GM12878 (cell line): ENCODE data around the gene MIEN1. TPM values are rescaled to one million over a fixed set of nuclear protein-coding genes. Genes with fewer than 3 reads are reported as not detected.

Experiments
- ATAC-seq: fragments of 200-7000 bp; cut with Tn5 transposase; 3 replicates; pipeline ENCODE4 v1.9.1; 2020; ENCODE audit warnings: mild to moderate bottlenecking, moderate library complexity
- BruUV-seq: library from RNA; stranded (reverse); fragments of 400-500 nt; replicated peaks from 2 replicates; lab custom pipeline; 2021; lab: Mats Ljungman, UMichigan
- CTCF ChIA-PET: fragments of 300-600 bp; sonication (Branson Sonifier 250); formaldehyde crosslinking; extraction: SDS; loops from one replicate; lab custom pipeline; 2021; ENCODE audit warnings: inconsistent platforms; lab: Yijun Ruan, JAX
- POLR2A ChIA-PET: fragments of 350-600 bp; formaldehyde crosslinking; extraction: SDS; loops from one replicate; lab custom pipeline; 2021; ENCODE audit warnings: inconsistent platforms; lab: Charles Lee
- RAD21 ChIA-PET: fragments of 300-600 bp; sonication (Branson Sonifier 250); formaldehyde crosslinking; loops from one replicate; lab custom pipeline; 2023; ENCODE audit warnings: antibody characterized with exemption; ENCODE audit not compliant: unreplicated experiment; lab: Charles Lee
- SMC1A ChIA-PET: fragments of 300-600 bp; sonication (Branson Sonifier 250); formaldehyde crosslinking; loops from one replicate; lab custom pipeline; 2023; ENCODE audit not compliant: unreplicated experiment, uncharacterized antibody; lab: Charles Lee
- DNase-seq: peaks from one replicate; pipeline ENCODE4 v3.0.0-alpha.2; 2011; ENCODE audit warnings: low read depth, low spot score
- FAIRE-seq: peaks from 3 replicates; lab custom pipeline; 2011; peaks lifted over from hg19 to GRCh38; lab: Jason Lieb, UNC
- H2AFZ ChIP-seq: 2 replicates; pipeline ENCODE4 v1.6.0; 2011; ENCODE audit warnings: low read depth, low read length, control low read depth; ENCODE audit not compliant: control insufficient read depth
- H3K27ac ChIP-seq: 2 replicates; pipeline ENCODE4 v1.5.1; 2011; ENCODE audit warnings: control low read depth; ENCODE audit not compliant: control insufficient read depth, insufficient read depth
- H3K27me3 ChIP-seq, 2 experiments: replicated peaks in 1 of 2; 2 replicates each; pipeline versions ENCODE4 v1.6.0 to v1.6.1; 2011; ENCODE audit warnings: low read length in 1 of 2; ENCODE audit not compliant: control insufficient read depth in 2 of 2, insufficient read depth in 2 of 2
- H3K36me3 ChIP-seq, 2 experiments: 2 replicates each; pipeline ENCODE4 v1.5.1; 2011; ENCODE audit warnings: low read length in 1 of 2; ENCODE audit not compliant: control insufficient read depth in 2 of 2, insufficient read depth in 2 of 2
- H3K4me1 ChIP-seq: 2 replicates; pipeline ENCODE4 v1.6.1; 2011; ENCODE audit warnings: mild to moderate bottlenecking, low read length, moderate library complexity, mixed read lengths; ENCODE audit not compliant: control insufficient read depth, insufficient read depth
- H3K4me2 ChIP-seq: 2 replicates; pipeline ENCODE4 v1.6.0; 2011; ENCODE audit warnings: control low read depth; ENCODE audit not compliant: control insufficient read depth, insufficient read depth
- H3K4me3 ChIP-seq: fragments of 200-600 bp; sonication (generic); 2 replicates; pipeline ENCODE4 v1.5.1; 2016
- H3K79me2 ChIP-seq: 2 replicates; pipeline ENCODE4 v1.6.0; 2011; ENCODE audit warnings: low read length; ENCODE audit not compliant: control insufficient read depth, insufficient read depth
- H3K9ac ChIP-seq: 2 replicates; pipeline ENCODE4 v1.8.0; 2011; ENCODE audit warnings: low read length, control low read depth, mixed read lengths; ENCODE audit not compliant: control insufficient read depth, insufficient read depth
- H3K9me3 ChIP-seq: replicated peaks from 3 replicates; pipeline ENCODE4 v1.5.1; 2011; ENCODE audit warnings: mild to moderate bottlenecking, low read length; ENCODE audit not compliant: control insufficient read depth, insufficient read depth
- H4K20me1 ChIP-seq: 2 replicates; pipeline ENCODE4 v1.6.0; 2011; ENCODE audit not compliant: control insufficient read depth, insufficient read depth
- BCLAF1 ChIP-seq: fragments of 450-650 bp; IDR thresholded peaks from 2 replicates; pipeline ENCODE4 v1.6.1; 2017; ENCODE audit warnings: antibody characterized with exemption, mild to moderate bottlenecking, moderate library complexity
- CBFB ChIP-seq: IDR thresholded peaks from 2 replicates; pipeline ENCODE4 v1.6.1; 2016; ENCODE audit warnings: antibody characterized with exemption, low read depth
- CEBPB ChIP-seq, 2 experiments: fragments of 150-350 bp in 1 of 2; IDR thresholded peaks; 2 replicates each; pipeline ENCODE4 v1.6.1; 2012 to 2014; ENCODE audit warnings: low read depth in 2 of 2, low read length in 2 of 2, borderline replicate concordance in 1 of 2, inconsistent platforms in 1 of 2
- CEBPZ ChIP-seq: fragments of 150-350 bp; IDR thresholded peaks from 2 replicates; pipeline ENCODE4 v1.6.1; 2016; ENCODE audit warnings: low read depth, low read length
- CHD4 ChIP-seq: fragments of 200-600 bp; sonication (generic); IDR thresholded peaks from 2 replicates; pipeline ENCODE4 v1.6.1; 2016; ENCODE audit warnings: mild to moderate bottlenecking
- MEF2A ChIP-seq: IDR thresholded peaks from 2 replicates; pipeline ENCODE4 v1.6.1; 2011; ENCODE audit warnings: low read depth, mild to moderate bottlenecking, low read length, moderate library complexity; ENCODE audit not compliant: insufficient read depth
- RELB ChIP-seq: fragments of 450-650 bp; IDR thresholded peaks from 2 replicates; pipeline ENCODE4 v1.6.1; 2017; ENCODE audit warnings: low read depth, mild to moderate bottlenecking, moderate library complexity
- SIX5 ChIP-seq: IDR thresholded peaks from 2 replicates; pipeline ENCODE4 v1.6.1; 2011; ENCODE audit warnings: mild to moderate bottlenecking, low read depth, low read length, moderate library complexity; ENCODE audit not compliant: severe bottlenecking
- SMARCA5 ChIP-seq: fragments of 450-650 bp; IDR thresholded peaks from 2 replicates; pipeline ENCODE4 v1.6.1; 2017; ENCODE audit warnings: mild to moderate bottlenecking
- ZNF24 ChIP-seq: fragments of 450-650 bp; IDR thresholded peaks from 2 replicates; pipeline ENCODE4 v1.6.1; 2017; ENCODE audit warnings: antibody characterized with exemption, mild to moderate bottlenecking
- WGBS: methylation state at CpG from one replicate; pipeline ENCODE4 v1.1.6; 2016; ENCODE audit warnings: low lambda C conversion rate; ENCODE audit not compliant: insufficient replicate concordance, insufficient coverage; ENCODE audit errors: missing lambda C conversion rate; 5-methylcytosine and 5-hydroxymethylcytosine counted together
- in situ Hi-C: fragments of 300-500 bp; cut with MboI; formaldehyde crosslinking; loops from 9 replicates; pipeline ENCODE4 v1.14.3; 2018; ENCODE audit warnings: mixed read lengths
- intact Hi-C: fragments of 100-400 bp; cut with micrococcal nuclease; formaldehyde crosslinking; loops from one replicate; pipeline ENCODE4 v1.14.2; 2022; ENCODE audit not compliant: unreplicated experiment
- polyA plus RNA-seq, 11 experiments: library from polyadenylated mRNA; depleted of rRNA in 4 of 11; unstranded in 6 of 11; stranded (reverse) in 5 of 11; fragments of >200 nt; fragmentation: Nextera tagmentation in 4 of 11; fragmentation: Illumina TruSeq in 1 of 11; extraction: Ambion mirVana in 4 of 11; extraction: Trizol in 1 of 11; gene quantifications; 1 replicate in 1 of 11; 2 replicates in 10 of 11; pipeline versions ENCODE4 v1.2.1 to v1.2.3, GENCODE V29; 2011 to 2016; ENCODE audit warnings: inconsistent platforms in 2 of 11, missing spikeins in 2 of 11, low read depth in 1 of 11
- total RNA-seq, 4 experiments: library from RNA; depleted of rRNA in 3 of 4; stranded (reverse); fragments of >200 nt in 3 of 4; fragmentation: Illumina TruSeq in 1 of 4; extraction: Trizol in 1 of 4; gene quantifications; 2 replicates each; pipeline versions ENCODE4 v1.2.1 to v1.2.3, GENCODE V29; 2013 to 2021

The MIEN1 gene
- total and polyA plus RNA-seq, 10 of the 15 experiments (the other 5 are each of a cell fraction or from before 2014, with no cell fraction given) = 24.9 to 89.1 (median 47.7) TPM

- H3K79me2 ChIP-seq = no peaks in the 10 kb centered on the region
- RAD21 ChIA-PET = no interaction called here
- H3K36me3 ChIP-seq = no peaks in the 10 kb centered on the region
- SMC1A ChIA-PET = interaction anchor here (1.2 kb wide), 1 partner anchor 12 kb away, joined by 3 read pairs; no protein-coding TSS in a partner anchor
- no TSS peak for BruUV-seq
- WGBS = 98% methylated on average over 2 of the region's 2 CpGs
- ATAC-seq = no peak
- no peak overlapping the region for H3K9ac ChIP-seq
- TF ChIP-seq CEBPB (IDR thresholded peaks at IDR 0.05; ENCODE audit: borderline replicate concordance in 1 of 2, low read depth in 2 of 2, low read length in 2 of 2) (no peak), CEBPZ (no peak), MEF2A (no peak), CHD4 (no peak), ZNF24 (no peak), RELB (no peak), CBFB (no peak), SIX5 (no peak), SMARCA5 (no peak), BCLAF1 (no peak)
- H3K9me3 ChIP-seq = no peaks in the 10 kb centered on the region
- H4K20me1 ChIP-seq = no peaks in the 10 kb centered on the region
- in situ Hi-C loops (no loop called here), intact Hi-C loops (no loop called here)
- POLR2A ChIA-PET = no interaction called here
- no peak overlapping the region for H3K4me2 ChIP-seq
- no peaks in the 10 kb centered on the region for H3K4me1 ChIP-seq
- no peak for DNase-seq
- no peaks in the 10 kb centered on the region for H3K27me3 ChIP-seq
- CTCF ChIA-PET = interaction anchor here (0.6 to 1.1 kb wide), 2 partner anchors 8 to 82 kb away, joined by 3 read pairs; no protein-coding TSS in a partner anchor
- H3K4me3 ChIP-seq = no peak overlapping the region
- no peak overlapping the region for H3K27ac ChIP-seq
- FAIRE-seq = no peak
- no peak overlapping the region for H2AFZ ChIP-seq
Measured at GRCh38 chr17:39695089-39695474, 35.2 kb downstream of the MIEN1 start.
